Gastrocnemius medialis (tissue), 4 donors: ENCODE measurements around the gene LGMN. TPM values are rescaled to one million over a fixed set of nuclear protein-coding genes. Genes with fewer than 3 reads are reported as not detected.

Source experiments
- ATAC-seq, 2 donors: fragments of 150-250 bp; one replicate each; pipeline ENCODE4 v1.9.1; 2016
- DNase-seq, 2 donors: peaks; one replicate each; pipeline ENCODE4 v3.0.0-alpha.2; 2019
- H3K27ac ChIP-seq, 4 donors: fragments of 200-600 bp; sonication (generic); 1 replicate in 1 of 4; 2 replicates in 3 of 4; pipeline ENCODE4 v1.5.1; 2016 to 2018; ENCODE audit warnings: mild to moderate bottlenecking in 2 of 4, moderate library complexity in 1 of 4
- H3K27me3 ChIP-seq, 3 donors: fragments of 200-600 bp; sonication (generic) in 2 of 3; 1 replicate in 1 of 3; 2 replicates in 2 of 3; pipeline versions ENCODE4 v1.5.1 to v1.6.0; 2016 to 2019; ENCODE audit warnings: mild to moderate bottlenecking in 1 of 3, moderate library complexity in 1 of 3
- H3K36me3 ChIP-seq, 2 donors: fragments of 200-600 bp; sonication (generic) in 1 of 2; one replicate each; pipeline ENCODE4 v1.5.1; 2017 to 2018
- H3K4me1 ChIP-seq, 2 donors: fragments of 200-600 bp; sonication (generic) in 1 of 2; one replicate each; pipeline ENCODE4 v1.5.1; 2016 to 2017; ENCODE audit warnings: mild to moderate bottlenecking in 2 of 2
- H3K4me3 ChIP-seq, 4 donors: fragments of 200-600 bp; sonication (generic) in 3 of 4; 1 replicate in 1 of 4; 2 replicates in 3 of 4; pipeline ENCODE4 v1.5.1; 2016 to 2019; ENCODE audit warnings: mild to moderate bottlenecking in 2 of 4
- H3K9me3 ChIP-seq, 3 donors: fragments of 200-600 bp; sonication (generic) in 2 of 3; 1 replicate in 1 of 3; 2 replicates in 2 of 3; pipeline ENCODE4 v1.5.1; 2016 to 2019
- CTCF ChIP-seq, 5 experiments: fragments of 450-650 bp in 3 of 5; fragments of 200-600 bp in 2 of 5; sonication (generic) in 2 of 5; IDR thresholded peaks in 4 of 5; conservative IDR thresholded peaks in 1 of 5; 1 replicate in 4 of 5; 2 replicates in 1 of 5; pipeline ENCODE4 v1.5.1; 2016 to 2019; ENCODE audit warnings: antibody characterized with exemption in 5 of 5, mild to moderate bottlenecking in 3 of 5, moderate library complexity in 3 of 5
- POLR2A ChIP-seq, 2 donors: fragments of 450-650 bp; IDR thresholded peaks; one replicate each; pipeline ENCODE4 v1.6.1; 2017; ENCODE audit warnings: antibody characterized with exemption in 2 of 2, mild to moderate bottlenecking in 2 of 2, moderate library complexity in 2 of 2
- in situ Hi-C, 4 donors: fragments of 200-750 bp; cut with MboI; loops; one replicate each; pipeline versions ENCODE4 v1.15.0 to v1.8.0; 2017; ENCODE audit warnings: low sequenced_read_pairs in 4 of 4
- intact Hi-C: fragments of 100-400 bp; cut with DNase I; formaldehyde crosslinking; loops from one replicate; pipeline ENCODE4 v1.15.1; 2023; ENCODE audit warnings: low total_unique reads
- total RNA-seq, 4 donors: library from RNA; depleted of rRNA; stranded (reverse); fragments of >200 nt; gene quantifications; one replicate each; pipeline versions ENCODE4 v1.1.0 to v1.2.3, GENCODE V29; 2016

The LGMN gene
- total RNA-seq, 4 donors from 2014 or later: 53.5 to 78.5 (median 62.8) TPM

GRCh38 chr14:92724516-92725340, 23.7 kb downstream of the LGMN start:
- peak in 1 of 2 donors; percentile 34 for DNase-seq
- H3K27me3 ChIP-seq: no peaks in the 10 kb centered on the region
- in situ Hi-C loops: no loop called here
- peaks cover 0 to 12% of the 10 kb centered on the region in 2 donors for H3K4me1 ChIP-seq
- no peaks in the 10 kb centered on the region for H3K36me3 ChIP-seq
- TF ChIP-seq CTCF (IDR thresholded peaks at IDR 0.05 in 4 of 5, conservative IDR thresholded peaks at IDR 0.05 in 1 of 5): no peak
- no peak for TF ChIP-seq POLR2A (IDR thresholded peaks at IDR 0.05)
- intact Hi-C loops: no loop called here
- peak; percentile 36 to 62 for ATAC-seq
- H3K4me3 ChIP-seq: no peak overlapping the region
- H3K27ac ChIP-seq: peak overlapping the region; percentile 33 to 51 (median 42)
- no peaks in the 10 kb centered on the region for H3K9me3 ChIP-seq

GRCh38 chr14:92719890-92720323, 28.5 kb downstream of the LGMN start:
- Histone ChIP-seq H3K9me3 (no peaks in the 10 kb centered on the region), H3K4me3 (no peak overlapping the region), H3K4me1 (peaks cover 0 to 5% of the 10 kb centered on the region in 2 donors), H3K27ac (peak overlapping the region in 3 of 4 donors; percentile 18 to 61 (median 42)), H3K27me3 (no peaks in the 10 kb centered on the region), H3K36me3 (no peaks in the 10 kb centered on the region)
- no peak for TF ChIP-seq POLR2A (IDR thresholded peaks at IDR 0.05)
- no peak for TF ChIP-seq CTCF (IDR thresholded peaks at IDR 0.05 in 4 of 5, conservative IDR thresholded peaks at IDR 0.05 in 1 of 5)
- ATAC-seq (peak; percentile 23 to 35), DNase-seq (no peak)
- in situ Hi-C loops: loop anchor here (5.0 to 10.0 kb wide), 2 partner anchors 62 to 65 kb away; no protein-coding TSS in a partner anchor
- intact Hi-C loops: no loop called here

- in situ Hi-C loops: loop anchor here (5.0 to 10.0 kb wide), 2 partner anchors 63 to 65 kb away; no protein-coding TSS in a partner anchor
- no peaks in the 10 kb centered on the region for H3K27me3 ChIP-seq
- H3K36me3 ChIP-seq: no peaks in the 10 kb centered on the region
- H3K4me1 ChIP-seq: no peaks in the 10 kb centered on the region
- intact Hi-C loops: no loop called here
- H3K27ac ChIP-seq: peak overlapping the region in 2 of 4 donors; percentile 42 to 61
- no peak for DNase-seq
- peak; percentile 59 to 68 for ATAC-seq
- TF ChIP-seq CTCF (IDR thresholded peaks at IDR 0.05 in 4 of 5, conservative IDR thresholded peaks at IDR 0.05 in 1 of 5): no peak
- TF ChIP-seq POLR2A (IDR thresholded peaks at IDR 0.05): no peak
- H3K4me3 ChIP-seq: no peak overlapping the region
- no peaks in the 10 kb centered on the region for H3K9me3 ChIP-seq
Measured at GRCh38 chr14:92719421-92719820, 29.0 kb downstream of the LGMN start.

GRCh38 chr14:92718664-92719063, 29.8 kb downstream of the LGMN start:
- H3K4me1 ChIP-seq: no peaks in the 10 kb centered on the region

More at GRCh38 chr14:92718664-92719063, 29.8 kb downstream of the LGMN start:
- DNase-seq (no peak), ATAC-seq (no peak)
- in situ Hi-C loops: loop anchor here (5.0 to 10.0 kb wide), 2 partner anchors 64 to 66 kb away; no protein-coding TSS in a partner anchor
- Histone ChIP-seq H3K27me3 (no peaks in the 10 kb centered on the region), H3K4me3 (no peak overlapping the region), H3K27ac (no peak overlapping the region), H3K9me3 (no peaks in the 10 kb centered on the region), H3K36me3 (no peaks in the 10 kb centered on the region)
- TF ChIP-seq CTCF (IDR thresholded peaks at IDR 0.05 in 4 of 5, conservative IDR thresholded peaks at IDR 0.05 in 1 of 5) (no peak), POLR2A (IDR thresholded peaks at IDR 0.05) (no peak)
- intact Hi-C loops: no loop called here
